IPS-18c (cell line): Measurements from ENCODE around the gene PRR22.
"Not testable (repeated sequence)": the region's sequence is repeated elsewhere in the genome, so short reads cannot be mapped to it uniquely, and the experiment has no call there.

Source experiments
- H3K4me3 ChIP-seq: 2 replicates; pipeline ENCODE4 v1.7.0; 2013; ENCODE audit warnings: low read depth, mild to moderate bottlenecking, low read length, moderate library complexity; ENCODE audit not compliant: insufficient read depth
- H3K9me3 ChIP-seq: one replicate; pipeline ENCODE4 v1.6.1; 2013; ENCODE audit warnings: mild to moderate bottlenecking, low read length, moderate library complexity; ENCODE audit not compliant: control insufficient read depth, insufficient read depth

The PRR22 gene

GRCh38 chr19:5782945-5783919, 1.3 kb downstream of the PRR22 start:
- peaks cover 2% of the 10 kb centered on the region for H3K9me3 ChIP-seq
- no peak overlapping the region for H3K4me3 ChIP-seq

DNA sequence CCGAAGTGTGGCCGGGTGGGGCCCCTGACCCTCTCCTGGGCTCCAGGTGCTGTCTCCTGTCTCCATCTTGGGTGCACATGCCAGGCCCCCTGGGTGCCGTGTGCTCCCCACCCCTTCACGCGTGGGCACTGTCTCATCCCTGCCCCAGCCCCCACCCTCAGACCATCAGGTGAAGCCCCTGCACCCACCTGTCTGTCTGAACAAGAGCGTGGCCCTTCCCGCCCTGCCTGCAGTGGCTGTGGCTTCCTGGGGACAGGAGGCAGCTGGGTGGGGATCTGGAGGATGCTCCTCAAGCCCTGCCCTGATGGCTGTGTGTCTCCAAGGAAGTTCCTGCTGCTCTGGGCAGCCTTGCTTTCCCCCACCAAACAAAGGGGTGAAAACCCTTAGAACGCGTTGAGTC, 2.2 kb downstream of the PRR22 start:
- Histone ChIP-seq H3K4me3 (no peak overlapping the region), H3K9me3 (peaks cover 2% of the 10 kb centered on the region)

DNA sequence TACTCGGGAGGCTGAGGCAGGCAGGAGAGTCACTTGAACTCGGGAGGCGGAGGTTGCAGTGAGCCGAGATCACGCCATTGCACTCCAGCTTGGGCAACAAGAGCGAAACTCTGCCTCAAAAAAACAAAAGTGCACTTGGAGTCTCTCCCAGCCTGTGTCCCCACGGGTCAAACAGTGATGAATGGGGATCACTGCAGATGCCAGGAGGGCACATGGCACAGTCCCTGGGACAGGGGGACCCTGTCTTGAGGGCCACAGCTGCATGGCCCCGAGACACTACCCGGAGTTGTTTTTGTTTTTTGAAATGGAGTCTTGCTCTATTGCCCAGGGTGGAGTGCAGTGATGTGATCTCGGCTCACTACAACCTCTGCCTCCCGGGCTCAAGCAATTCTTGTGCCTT, 3.6 kb downstream of the PRR22 start:
- H3K9me3 ChIP-seq: not testable (repeated sequence)

DNA sequence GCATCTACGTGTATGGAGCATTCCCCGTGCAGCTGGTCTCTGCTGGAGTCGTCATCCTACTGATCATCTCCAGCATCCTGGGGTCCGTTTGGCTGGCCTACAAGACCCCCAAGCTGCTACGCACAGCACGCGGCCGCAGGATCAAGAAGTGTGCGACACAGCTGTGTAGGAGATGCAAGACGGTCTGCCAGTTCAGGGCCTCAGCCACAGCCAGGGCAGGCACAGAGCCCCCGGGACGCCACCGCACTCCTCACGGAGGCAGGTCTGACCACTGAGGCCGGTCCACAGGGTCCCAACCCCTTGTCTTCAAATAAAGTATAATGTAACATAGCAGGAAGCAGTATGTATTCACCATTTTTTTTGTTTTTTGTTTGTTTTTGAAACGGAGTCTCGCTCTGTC, 6.1 kb downstream of the PRR22 start:
- Histone ChIP-seq H3K9me3 (peaks cover 2% of the 10 kb centered on the region), H3K4me3 (no peak overlapping the region)

More for the DNA sequence above, 3.6 kb downstream of the PRR22 start:
- not testable (repeated sequence) for H3K4me3 ChIP-seq

- no peak overlapping the region for H3K4me3 ChIP-seq
- peaks cover 2% of the 10 kb centered on the region for H3K9me3 ChIP-seq
These were observed 8.8 kb downstream of the PRR22 start for GRCh38 chr19:5775668-5776309.

DNA sequence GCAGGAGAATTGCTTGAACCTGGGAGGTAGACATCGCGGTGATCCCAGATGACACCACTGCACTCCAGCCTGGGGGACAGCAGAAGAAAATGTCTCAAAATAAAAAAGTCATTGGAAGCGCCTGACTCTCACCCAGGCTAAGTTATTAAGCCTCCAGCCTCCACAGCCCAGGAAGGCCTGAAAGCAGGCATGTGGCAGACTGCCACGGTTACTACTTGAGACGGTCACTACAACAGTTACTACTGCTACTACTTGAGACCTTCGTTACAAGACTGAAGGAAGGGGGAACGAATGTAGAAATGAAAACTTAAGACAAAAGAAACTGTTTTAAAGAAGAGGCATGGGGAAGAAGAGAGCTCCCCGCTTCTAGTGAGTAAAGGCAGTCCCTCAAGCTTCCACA, 9.6 kb downstream of the PRR22 start:
- no peak overlapping the region for H3K4me3 ChIP-seq
- no peaks in the 10 kb centered on the region for H3K9me3 ChIP-seq

DNA sequence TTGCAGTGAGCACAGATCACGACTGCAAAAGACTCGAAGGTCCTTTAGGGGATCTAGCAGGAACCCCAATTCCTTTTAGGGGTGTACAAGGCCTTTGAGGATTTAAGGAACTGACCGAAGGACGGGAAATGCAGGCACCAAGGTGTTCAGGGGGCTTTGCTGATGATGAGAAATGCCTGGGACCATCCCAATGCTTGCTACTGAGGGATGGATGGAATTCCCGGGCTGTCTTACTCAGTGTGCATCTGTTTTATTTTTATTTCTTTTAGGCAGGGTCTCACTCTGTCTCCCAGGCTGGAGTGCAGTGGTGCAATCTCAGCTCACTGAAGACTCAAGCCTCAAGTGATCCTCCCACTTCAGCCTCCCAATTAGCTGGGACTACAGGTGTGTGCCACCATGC, 11.3 kb downstream of the PRR22 start:
- no peak overlapping the region for H3K4me3 ChIP-seq
- H3K9me3 ChIP-seq: no peaks in the 10 kb centered on the region

- Histone ChIP-seq H3K9me3 (no peaks in the 10 kb centered on the region), H3K4me3 (no peak overlapping the region)
These were observed 12.1 kb downstream of the PRR22 start for GRCh38 chr19:5772416-5772815.

DNA sequence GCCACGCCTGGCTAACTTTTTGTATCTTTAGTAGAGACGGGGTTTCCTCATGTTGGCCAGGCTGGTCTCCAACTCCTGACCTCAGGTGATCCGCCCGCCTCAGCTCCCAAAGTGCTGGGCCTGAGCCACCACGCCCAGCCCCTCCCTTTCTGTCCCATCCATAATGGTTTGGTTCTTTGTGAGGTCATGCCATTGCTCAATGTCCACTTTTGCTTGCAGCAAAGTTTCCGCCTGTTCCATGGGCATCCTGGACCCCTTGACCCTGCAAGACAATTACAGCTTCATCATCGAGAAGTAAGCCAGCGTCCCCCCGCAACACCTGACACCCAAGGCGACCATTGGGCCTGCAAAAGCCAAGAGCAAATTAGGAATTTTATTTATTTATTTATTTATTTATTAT, 16.6 kb downstream of the PRR22 start:
- Histone ChIP-seq H3K9me3 (peaks cover 3% of the 10 kb centered on the region), H3K4me3 (no peak overlapping the region)

GRCh38 chr19:5765220-5765619, 19.3 kb downstream of the PRR22 start:
- H3K9me3 ChIP-seq: peaks cover 3% of the 10 kb centered on the region
- no peak overlapping the region for H3K4me3 ChIP-seq

GRCh38 chr19:5762608-5763217, 21.8 kb downstream of the PRR22 start:
- Histone ChIP-seq H3K4me3 (no peak overlapping the region), H3K9me3 (peaks cover 3% of the 10 kb centered on the region)

DNA sequence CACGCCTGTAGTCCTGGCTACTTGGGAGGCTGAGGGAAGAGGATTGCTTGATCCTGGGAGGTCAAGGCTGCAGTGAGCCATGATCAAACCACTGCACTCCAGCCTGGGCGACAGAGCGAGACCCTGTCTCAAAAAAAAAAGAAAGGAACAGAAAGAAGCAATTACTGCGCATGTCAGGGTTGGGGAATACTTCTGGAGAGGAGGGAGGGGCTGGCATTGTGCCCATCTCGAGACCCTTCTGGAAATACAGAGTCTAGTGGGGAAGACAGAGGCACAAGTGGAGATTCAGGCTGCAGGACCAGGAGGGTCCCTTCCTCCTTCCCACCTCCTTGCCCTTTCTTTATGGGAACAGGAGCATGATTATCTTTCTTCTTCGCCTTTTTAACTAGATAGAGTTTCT, 30.8 kb downstream of the PRR22 start:
- Histone ChIP-seq H3K4me3 (no peak overlapping the region), H3K9me3 (no peaks in the 10 kb centered on the region)

DNA sequence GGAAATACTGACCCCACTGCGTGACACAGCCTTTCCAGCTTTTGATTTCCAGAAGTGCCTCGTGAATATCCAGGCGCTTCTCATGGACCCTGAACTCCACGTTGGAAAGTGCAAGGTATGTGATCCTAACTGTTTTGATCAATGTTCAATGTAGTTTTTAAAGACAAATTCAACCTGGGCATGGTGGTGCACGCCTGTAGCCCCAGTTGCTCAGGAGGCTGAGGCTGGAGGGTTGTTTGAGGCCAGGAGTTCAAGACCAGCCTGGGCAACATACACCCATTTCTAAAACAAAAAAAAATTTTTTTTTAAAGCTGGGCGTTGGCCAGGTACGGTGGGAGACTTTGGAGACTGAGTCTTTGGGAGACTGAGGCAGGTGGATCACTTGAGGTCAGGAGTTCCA, 32.8 kb downstream of the PRR22 start:
- Histone ChIP-seq H3K9me3 (no peaks in the 10 kb centered on the region), H3K4me3 (no peak overlapping the region)

DNA sequence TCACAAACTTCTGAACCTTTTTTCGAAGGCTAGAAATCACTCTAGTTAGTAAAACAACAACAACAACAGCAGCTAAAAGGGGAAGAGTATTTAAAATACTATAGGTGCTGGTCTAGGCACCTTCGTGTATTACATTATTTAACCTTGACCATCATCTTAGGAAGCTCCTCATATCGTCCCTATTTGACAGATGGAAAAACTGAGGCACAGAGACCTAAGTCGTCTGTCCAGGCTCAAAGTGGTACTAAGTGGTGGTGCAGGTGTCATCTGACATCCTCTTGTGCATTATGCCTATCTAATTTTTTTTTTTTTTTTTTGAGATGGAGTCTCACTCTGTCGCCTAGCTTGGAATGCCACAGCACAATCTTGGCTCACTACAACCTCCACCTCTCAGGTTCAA, 35.0 kb downstream of the PRR22 start:
- H3K9me3 ChIP-seq: no peaks in the 10 kb centered on the region
- no peak overlapping the region for H3K4me3 ChIP-seq

DNA sequence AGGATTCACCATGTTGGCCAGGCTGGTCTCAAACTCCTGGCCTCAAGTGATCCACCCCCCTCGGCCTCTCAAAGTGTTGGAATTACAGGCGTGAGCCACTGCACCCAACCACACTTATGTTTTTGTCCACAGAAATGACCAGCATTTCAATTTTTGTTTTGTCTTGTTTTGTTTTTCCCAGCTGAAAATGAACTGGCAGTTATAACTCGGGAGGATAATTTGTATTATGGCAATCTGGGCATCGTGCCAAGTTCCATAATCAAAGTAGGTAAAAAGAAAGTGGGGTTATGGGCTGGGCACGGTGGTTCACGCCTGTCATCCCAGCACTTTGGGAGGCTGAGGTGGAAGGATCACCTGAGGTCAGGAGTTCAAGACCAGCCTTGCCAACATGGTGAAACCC, 35.6 kb downstream of the PRR22 start:
- not testable (repeated sequence) for H3K9me3 ChIP-seq, H3K4me3 ChIP-seq

GRCh38 chr19:5744999-5745398, 39.5 kb downstream of the PRR22 start:
- not testable (repeated sequence) for H3K9me3 ChIP-seq, H3K4me3 ChIP-seq

DNA sequence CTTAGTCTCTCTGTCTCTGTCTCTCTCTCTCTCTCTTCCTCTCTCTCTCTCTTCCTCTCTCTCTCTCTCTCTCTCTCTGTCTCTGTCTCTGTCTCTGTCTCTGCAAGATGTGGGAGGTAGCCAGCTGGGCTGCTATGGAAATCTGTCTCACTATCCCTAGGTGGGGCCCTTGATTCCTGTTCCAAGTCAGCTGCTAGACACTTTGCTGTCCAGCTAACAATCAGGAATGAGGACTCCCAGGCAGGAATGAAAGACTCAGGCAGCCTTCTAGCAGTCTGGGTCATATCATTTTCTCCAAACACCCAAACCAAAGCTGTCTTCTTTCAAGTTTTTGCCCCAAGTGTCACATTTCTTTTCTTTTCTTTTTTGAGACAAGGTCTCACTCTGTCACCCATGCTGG, 40.9 kb downstream of the PRR22 start:
- H3K4me3 ChIP-seq: no peak overlapping the region

GRCh38 chr19:5742051-5742450, 42.5 kb downstream of the PRR22 start:
- Histone ChIP-seq H3K9me3 (no peaks in the 10 kb centered on the region), H3K4me3 (no peak overlapping the region)

More for the DNA sequence above, 40.9 kb downstream of the PRR22 start:
- no peaks in the 10 kb centered on the region for H3K9me3 ChIP-seq
